Right forelimb (tissue), 1 donor: ENCODE data around the gene CASZ1.

Experiments used
- DNase-seq: peaks from one replicate; pipeline ENCODE4 v3.0.0-alpha.2; 2018

The CASZ1 gene

GRCh38 chr1:10824821-10825540 is 28.5 kb upstream of the CASZ1 start:
- DNase-seq: no peak

GRCh38 chr1:10823000-10823401 is 26.6 kb upstream of the CASZ1 start:
- DNase-seq: no peak

GRCh38 chr1:10821388-10821787 is 24.9 kb upstream of the CASZ1 start:
- no peak for DNase-seq

GRCh38 chr1:10820422-10820821 is 24.0 kb upstream of the CASZ1 start:
- no peak for DNase-seq

DNA sequence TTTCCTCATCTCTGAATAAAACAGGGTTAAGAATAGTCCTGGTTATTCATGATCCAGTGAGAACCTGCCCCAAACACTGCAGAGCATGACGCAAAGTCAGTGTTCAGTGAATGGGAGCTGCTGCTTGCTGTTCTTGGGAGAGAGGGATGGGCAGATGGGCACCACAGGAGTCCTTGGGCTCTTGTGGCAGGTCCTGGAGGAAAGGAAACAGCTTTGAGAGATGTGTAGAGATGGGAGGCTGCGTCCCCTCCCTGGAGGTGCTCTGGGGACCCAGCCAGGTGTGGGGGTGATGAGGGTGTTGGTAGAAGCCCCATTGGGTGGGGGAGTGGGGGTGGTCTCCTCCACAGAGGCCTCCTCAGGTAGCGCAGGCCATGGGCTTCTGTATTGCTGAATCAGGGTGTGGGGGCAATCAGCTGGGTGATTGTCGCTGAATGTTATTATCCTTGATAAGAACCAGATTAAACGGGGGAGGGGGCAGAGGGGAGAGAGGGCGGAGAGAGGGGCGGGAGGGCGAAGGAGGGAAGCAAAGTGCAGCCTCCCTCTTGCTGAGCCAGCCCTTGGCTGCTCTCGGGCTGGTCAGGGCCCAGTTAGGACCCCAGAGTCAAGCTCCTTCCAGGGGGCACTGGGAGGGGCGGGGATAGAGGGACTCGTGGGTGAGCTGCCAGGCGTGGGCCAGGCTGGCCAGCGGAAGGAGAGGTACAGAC is 22.9 kb upstream of the CASZ1 start:
- no peak for DNase-seq

GRCh38 chr1:10818262-10819197 is 22.1 kb upstream of the CASZ1 start:
- DNase-seq: no peak

GRCh38 chr1:10816743-10817369 is 20.4 kb upstream of the CASZ1 start:
- no peak for DNase-seq

DNA sequence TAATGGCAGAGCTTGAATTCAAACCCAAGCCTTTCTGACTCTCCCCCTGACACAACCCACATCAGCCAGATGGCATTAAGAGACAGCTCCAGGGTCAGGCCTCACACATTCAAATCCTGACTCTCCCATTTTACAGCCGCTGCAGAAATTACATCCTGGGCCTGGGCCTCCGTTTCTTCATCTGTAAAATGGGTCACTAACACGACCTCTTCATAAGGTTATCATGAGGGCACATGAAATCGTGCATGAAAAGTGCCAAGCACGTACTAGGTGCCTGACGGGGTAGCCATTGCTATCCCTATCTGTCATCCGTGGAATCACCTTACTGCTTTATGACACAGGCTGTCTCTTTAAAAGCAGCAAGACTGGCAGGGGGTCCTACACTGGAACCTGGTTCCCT is 19.8 kb upstream of the CASZ1 start:
- DNase-seq: no peak

DNA sequence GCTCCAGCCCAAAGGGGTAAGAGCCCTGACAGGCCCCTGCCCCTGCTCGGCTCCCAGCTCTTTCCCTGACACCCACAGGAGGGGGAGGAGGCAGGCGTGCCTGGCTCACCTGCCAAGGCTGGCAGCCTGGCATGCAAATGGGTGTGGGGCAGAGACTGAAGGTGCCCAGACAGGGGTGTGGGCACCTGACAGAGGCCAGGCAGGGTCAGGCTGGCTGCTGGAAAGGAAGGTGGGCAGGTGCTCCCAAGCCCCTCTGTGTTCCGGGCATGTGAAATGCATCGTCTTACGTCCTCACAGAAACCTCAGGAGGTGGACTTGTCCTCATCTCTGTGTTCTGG is 19.4 kb upstream of the CASZ1 start:
- DNase-seq: no peak

- DNase-seq: no peak
Observed at GRCh38 chr1:10814976-10815857, 18.8 kb upstream of the CASZ1 start.

GRCh38 chr1:10814312-10814711 is 17.9 kb upstream of the CASZ1 start:
- no peak for DNase-seq

GRCh38 chr1:10813799-10814198 is 17.4 kb upstream of the CASZ1 start:
- DNase-seq: no peak

- DNase-seq: no peak
Observed at GRCh38 chr1:10812387-10812915, 16.0 kb upstream of the CASZ1 start.

GRCh38 chr1:10808441-10808840 is 12.0 kb upstream of the CASZ1 start:
- no peak for DNase-seq

DNA sequence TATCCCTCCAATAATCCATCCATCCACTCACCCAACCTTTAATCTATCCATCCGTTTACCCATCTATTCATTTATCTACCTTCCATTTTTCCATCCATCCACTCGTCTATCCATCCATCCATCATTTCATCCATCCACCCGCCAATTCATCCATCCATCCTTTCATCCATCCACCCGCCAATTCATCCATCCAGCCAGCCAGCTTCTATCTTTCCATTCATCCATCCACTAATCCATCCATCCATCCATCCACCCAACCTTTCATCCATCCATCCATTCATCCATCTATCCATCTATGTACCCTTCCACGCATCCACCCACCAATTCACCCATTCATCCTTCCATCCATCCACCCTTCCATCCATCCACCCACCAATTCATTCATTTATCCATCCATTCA is 10.5 kb upstream of the CASZ1 start:
- DNase-seq: no peak

DNA sequence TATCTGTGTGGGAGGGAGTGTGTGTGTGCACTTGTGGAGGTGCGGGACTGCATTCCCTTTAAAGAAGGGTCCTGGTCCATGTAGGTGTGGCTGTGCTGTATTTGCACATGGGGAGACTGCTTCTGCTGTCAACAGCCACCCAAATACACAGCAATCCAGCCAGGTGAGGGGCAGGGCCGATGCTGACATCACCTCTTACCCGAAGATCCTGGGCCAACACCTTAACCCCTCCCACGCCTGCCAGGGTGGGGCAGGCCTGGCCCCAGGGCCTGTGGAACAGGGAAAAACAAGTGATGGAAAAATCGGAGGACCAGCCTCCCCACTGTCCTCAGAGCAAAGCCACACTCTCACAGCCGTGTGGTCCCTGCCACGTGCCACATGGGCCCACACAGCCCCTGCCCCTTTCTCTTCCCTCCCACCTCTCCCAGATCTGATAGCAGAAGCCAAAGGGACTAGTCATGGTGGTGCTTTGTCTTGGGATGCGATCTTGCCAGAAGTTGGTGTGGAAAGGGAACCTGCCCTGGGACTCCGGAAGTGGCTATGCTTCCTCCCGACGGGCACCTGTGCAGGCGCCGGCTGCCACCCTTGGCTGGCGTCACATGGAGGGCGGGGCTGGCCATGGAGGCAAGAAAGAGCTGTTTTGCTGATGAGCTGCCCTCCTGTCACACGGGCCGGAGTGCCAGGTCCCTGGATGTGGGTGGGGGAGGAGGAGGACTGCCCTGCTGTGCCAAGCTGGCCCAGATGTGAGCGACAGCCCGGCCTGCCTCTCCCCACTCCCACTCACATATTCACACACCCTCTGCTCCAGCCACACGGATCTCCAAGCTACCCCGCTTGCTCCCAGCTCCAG is 7.8 kb upstream of the CASZ1 start:
- no peak for DNase-seq

DNA sequence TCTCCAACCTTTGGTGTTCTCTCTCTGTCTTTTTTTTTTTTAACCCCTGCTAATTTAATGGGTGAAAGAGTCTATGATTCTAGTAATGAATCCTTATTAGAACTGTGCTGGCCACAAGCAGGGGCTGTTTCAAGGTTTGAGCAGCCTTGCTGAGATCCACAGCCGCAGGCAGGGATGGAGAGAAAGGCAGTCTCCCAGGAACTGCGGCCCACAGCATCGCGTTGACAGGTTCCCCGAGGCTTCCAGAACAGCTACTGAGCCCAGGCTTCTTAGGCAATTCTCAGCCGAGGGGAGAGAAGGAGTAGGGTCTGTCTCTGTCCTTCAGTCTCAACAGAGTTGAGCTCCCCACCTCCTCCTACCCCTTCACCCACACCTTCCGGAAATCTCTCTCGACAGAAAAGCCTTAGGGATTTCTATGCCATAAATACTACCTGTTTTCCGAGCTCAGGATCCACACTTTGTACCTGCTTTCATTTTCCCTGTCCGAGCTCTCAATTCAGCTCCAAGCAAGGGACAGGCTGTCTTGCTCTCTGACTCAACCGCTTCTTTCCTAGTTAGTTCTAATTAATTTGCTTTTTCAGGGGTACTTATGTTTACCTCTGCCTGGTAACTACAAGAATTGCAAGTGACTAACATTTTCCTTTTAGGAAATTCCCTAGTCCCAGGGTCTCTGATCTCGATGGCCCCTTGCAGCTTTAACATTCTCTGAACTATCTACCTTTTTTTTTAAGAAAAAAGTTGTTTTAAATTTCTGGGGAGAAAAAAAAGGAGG is 6.7 kb upstream of the CASZ1 start:
- no peak for DNase-seq

GRCh38 chr1:10800778-10801177 is 4.3 kb upstream of the CASZ1 start:
- DNase-seq: no peak

GRCh38 chr1:10799726-10800125 is 3.3 kb upstream of the CASZ1 start:
- no peak for DNase-seq
